SK-N-SH (cell line): ENCODE data around the gene F11R. TPM values are rescaled to one million over a fixed set of nuclear protein-coding genes. Genes with fewer than 3 reads are reported as not detected.

Experiments used
- CHD2 ChIP-seq: fragments of 150-350 bp; IDR thresholded peaks from 2 replicates; pipeline ENCODE4 v1.6.1; 2018; ENCODE audit warnings: low read length; ENCODE audit not compliant: partially characterized antibody
- ELF1 ChIP-seq: IDR thresholded peaks from 2 replicates; pipeline ENCODE4 v1.4.0; 2012
- EP300 ChIP-seq, 2 experiments: IDR thresholded peaks; 2 replicates each; pipeline versions ENCODE4 v1.4.0 to v1.6.1; 2012; ENCODE audit warnings: borderline replicate concordance in 1 of 2, low read depth in 1 of 2, low read length in 1 of 2
- EZH2phosphoT487 ChIP-seq: fragments of 200-600 bp; sonication (generic); IDR thresholded peaks from 2 replicates; pipeline ENCODE4 v1.6.1; 2017; ENCODE audit warnings: low read depth, mixed run types, mild to moderate bottlenecking, antibody characterized with exemption, moderate library complexity, borderline replicate concordance
- FOSL2 ChIP-seq: IDR thresholded peaks from 2 replicates; pipeline ENCODE4 v1.4.0; 2012; ENCODE audit warnings: low read depth, mild to moderate bottlenecking, moderate library complexity, borderline replicate concordance
- FOXJ3 ChIP-seq: sonication (generic); formaldehyde crosslinking; IDR thresholded peaks from 2 replicates; pipeline ENCODE4 v1.5.1; 2020; ENCODE audit warnings: mild to moderate bottlenecking, missing genetic modification reagents
- FOXM1 ChIP-seq: IDR thresholded peaks from 2 replicates; pipeline ENCODE4 v1.4.0; 2012; ENCODE audit warnings: low read depth, mild to moderate bottlenecking
- GABPA ChIP-seq: IDR thresholded peaks from 2 replicates; pipeline ENCODE4 v1.4.0; 2012; ENCODE audit warnings: low read depth, mild to moderate bottlenecking
- MEF2A ChIP-seq: IDR thresholded peaks from 2 replicates; pipeline ENCODE4 v1.4.0; 2012; ENCODE audit warnings: low read depth, borderline replicate concordance
- POLR2AphosphoS5 ChIP-seq: IDR thresholded peaks from 2 replicates; pipeline ENCODE4 v1.6.1; 2012; ENCODE audit warnings: low read depth, low read length
- SIN3A ChIP-seq: IDR thresholded peaks from 2 replicates; pipeline ENCODE4 v1.6.1; 2012; ENCODE audit warnings: low read depth, mild to moderate bottlenecking, low read length, moderate library complexity, borderline replicate concordance
- SMC3 ChIP-seq: IDR thresholded peaks from 2 replicates; pipeline ENCODE4 v1.6.1; 2012; ENCODE audit warnings: low read depth, low read length, improper control_type of control experiment
- TAF1 ChIP-seq: IDR thresholded peaks from 2 replicates; pipeline ENCODE4 v1.6.1; 2012; ENCODE audit warnings: low read depth, mild to moderate bottlenecking, low read length, moderate library complexity, borderline replicate concordance
- TEAD4 ChIP-seq: IDR thresholded peaks from 2 replicates; pipeline ENCODE4 v1.4.0; 2012; ENCODE audit warnings: mild to moderate bottlenecking, borderline replicate concordance; ENCODE audit not compliant: insufficient read depth
- YY1 ChIP-seq: IDR thresholded peaks from 2 replicates; pipeline ENCODE4 v1.4.0; 2012; ENCODE audit warnings: low read depth, mild to moderate bottlenecking
- polyA plus RNA-seq, 3 experiments: library from polyadenylated mRNA; depleted of rRNA; stranded (reverse); fragments of >200 nt; gene quantifications; 2 replicates each; pipeline ENCODE4 v1.2.3, GENCODE V29; 2012
- TF ChIP-seq, protein P1 (sequence below): fragments of 150-350 bp; IDR thresholded peaks from 2 replicates; pipeline ENCODE4 v1.6.1; 2016; ENCODE audit warnings: mild to moderate bottlenecking, low read depth, low read length
- TF ChIP-seq, protein P2 (sequence below): IDR thresholded peaks from 2 replicates; pipeline ENCODE4 v1.4.0; 2012; ENCODE audit warnings: low read depth, borderline replicate concordance

F11R gene
- polyA plus RNA-seq, 1 of the 3 experiments (the other 2 are of a cell fraction): 9.0 TPM

DNA sequence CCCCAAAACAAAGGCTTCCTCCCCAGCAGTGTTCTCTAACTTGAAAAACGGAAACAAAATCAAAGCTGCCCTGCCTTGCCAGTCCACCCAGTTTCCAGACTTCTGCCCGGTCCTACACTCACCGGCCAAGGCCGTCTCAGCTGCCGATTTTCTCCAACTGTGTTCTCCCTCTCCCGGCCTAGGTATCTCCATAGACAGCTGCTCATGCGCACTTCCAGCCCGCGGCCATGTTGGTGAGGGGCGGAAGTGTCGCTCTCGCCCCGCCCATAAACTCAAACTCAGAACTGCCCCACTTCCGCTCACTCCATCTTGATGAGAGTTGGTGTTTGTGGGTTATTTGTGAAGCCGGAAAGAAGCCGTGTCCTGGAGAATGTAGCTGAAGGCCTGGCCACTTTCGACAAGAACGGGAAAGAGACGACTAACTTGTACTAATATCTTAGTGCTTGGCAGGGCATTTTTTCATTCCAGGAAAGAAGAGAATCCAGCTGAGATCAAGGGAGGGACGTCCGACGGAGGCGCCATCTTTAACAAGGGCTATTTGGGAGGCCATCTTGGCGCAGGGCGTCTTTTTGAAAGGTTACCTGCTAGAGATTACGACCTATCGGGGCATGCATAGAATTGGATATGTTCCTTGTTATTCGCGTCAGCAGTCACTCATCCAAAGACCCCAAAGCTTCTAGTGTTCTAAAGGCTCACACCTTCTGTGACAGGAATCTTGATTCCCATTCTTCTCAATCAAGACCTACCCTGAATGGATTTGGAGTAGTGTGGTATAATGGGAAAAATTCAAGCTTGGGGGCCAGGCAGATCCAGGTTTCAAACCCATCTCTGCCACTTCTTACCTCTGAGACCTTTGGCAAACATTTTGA lies 25.0 kb upstream of the F11R start, which contains the start of gene USF1 (continued):
- TF ChIP-seq TEAD4 (0 out of 2 replicates have a peak, but pooled peaks have one; percentile 21), SIN3A (no peak; the same call in 1 of the 2 replicates), CHD2 (no peak), FOXM1 (no peak), EZH2phosphoT487 (no peak), MEF2A (no peak), EP300 (IDR thresholded peaks at IDR 0.05; ENCODE audit: borderline replicate concordance in 1 of 2, low read depth in 1 of 2, low read length in 1 of 2) (no peak), POLR2AphosphoS5 (peak; percentile 91), TAF1 (peak; percentile 91), GABPA (peak; percentile 98), YY1 (peak; percentile 98), FOSL2 (no peak), SMC3 (no peak), ELF1 (peak; percentile 90), FOXJ3 (CRISPR knock-in tag) (no peak)
- TF ChIP-seq, protein P1, sequence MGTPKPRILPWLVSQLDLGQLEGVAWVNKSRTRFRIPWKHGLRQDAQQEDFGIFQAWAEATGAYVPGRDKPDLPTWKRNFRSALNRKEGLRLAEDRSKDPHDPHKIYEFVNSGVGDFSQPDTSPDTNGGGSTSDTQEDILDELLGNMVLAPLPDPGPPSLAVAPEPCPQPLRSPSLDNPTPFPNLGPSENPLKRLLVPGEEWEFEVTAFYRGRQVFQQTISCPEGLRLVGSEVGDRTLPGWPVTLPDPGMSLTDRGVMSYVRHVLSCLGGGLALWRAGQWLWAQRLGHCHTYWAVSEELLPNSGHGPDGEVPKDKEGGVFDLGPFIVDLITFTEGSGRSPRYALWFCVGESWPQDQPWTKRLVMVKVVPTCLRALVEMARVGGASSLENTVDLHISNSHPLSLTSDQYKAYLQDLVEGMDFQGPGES: no peak
- TF ChIP-seq, protein P2, sequence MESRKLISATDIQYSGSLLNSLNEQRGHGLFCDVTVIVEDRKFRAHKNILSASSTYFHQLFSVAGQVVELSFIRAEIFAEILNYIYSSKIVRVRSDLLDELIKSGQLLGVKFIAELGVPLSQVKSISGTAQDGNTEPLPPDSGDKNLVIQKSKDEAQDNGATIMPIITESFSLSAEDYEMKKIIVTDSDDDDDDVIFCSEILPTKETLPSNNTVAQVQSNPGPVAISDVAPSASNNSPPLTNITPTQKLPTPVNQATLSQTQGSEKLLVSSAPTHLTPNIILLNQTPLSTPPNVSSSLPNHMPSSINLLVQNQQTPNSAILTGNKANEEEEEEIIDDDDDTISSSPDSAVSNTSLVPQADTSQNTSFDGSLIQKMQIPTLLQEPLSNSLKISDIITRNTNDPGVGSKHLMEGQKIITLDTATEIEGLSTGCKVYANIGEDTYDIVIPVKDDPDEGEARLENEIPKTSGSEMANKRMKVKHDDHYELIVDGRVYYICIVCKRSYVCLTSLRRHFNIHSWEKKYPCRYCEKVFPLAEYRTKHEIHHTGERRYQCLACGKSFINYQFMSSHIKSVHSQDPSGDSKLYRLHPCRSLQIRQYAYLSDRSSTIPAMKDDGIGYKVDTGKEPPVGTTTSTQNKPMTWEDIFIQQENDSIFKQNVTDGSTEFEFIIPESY: no peak
- TF ChIP-seq, all 33 proteins: peak for 11
